SK-N-SH (cell line): ENCODE measurements around the gene DEPP1.

ENCODE experiments used
- CHD2 ChIP-seq: fragments of 150-350 bp; IDR thresholded peaks from 2 replicates; pipeline ENCODE4 v1.6.1; 2018; ENCODE audit warnings: low read length; ENCODE audit not compliant: partially characterized antibody
- MXI1 ChIP-seq: IDR thresholded peaks from 2 replicates; pipeline ENCODE4 v1.6.1; 2012; ENCODE audit warnings: mild to moderate bottlenecking, low read depth, low read length, improper control_type of control experiment
- POLR2AphosphoS5 ChIP-seq: IDR thresholded peaks from 2 replicates; pipeline ENCODE4 v1.6.1; 2012; ENCODE audit warnings: low read depth, low read length
- SIN3A ChIP-seq: IDR thresholded peaks from 2 replicates; pipeline ENCODE4 v1.6.1; 2012; ENCODE audit warnings: low read depth, mild to moderate bottlenecking, low read length, moderate library complexity, borderline replicate concordance
- TCF12 ChIP-seq: IDR thresholded peaks from 2 replicates; pipeline ENCODE4 v1.4.0; 2012
- TF ChIP-seq, protein P1 (sequence below): fragments of 200-600 bp; sonication (generic); IDR thresholded peaks from 2 replicates; pipeline ENCODE4 v1.6.1; 2017; ENCODE audit warnings: antibody characterized with exemption, mild to moderate bottlenecking, moderate library complexity

DNA sequence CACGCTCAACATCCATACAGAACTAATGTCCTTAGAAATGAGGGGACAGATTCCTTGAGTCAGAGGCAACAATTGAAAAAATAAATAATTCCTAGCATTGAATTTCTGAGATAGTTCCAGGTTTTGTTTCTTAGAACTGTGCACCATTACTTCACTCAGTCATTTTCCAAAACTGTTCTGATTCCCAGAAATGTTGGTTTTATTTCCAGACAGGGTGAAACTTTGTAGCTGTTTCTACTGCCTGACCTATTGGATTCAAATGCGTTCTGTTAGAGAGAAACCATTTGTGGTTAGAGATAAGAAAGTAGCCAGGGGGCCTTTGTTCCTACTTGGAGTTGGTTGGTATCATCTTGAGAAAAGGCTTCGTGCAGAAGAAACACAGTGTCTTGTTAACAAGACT, 8.1 kb upstream of the DEPP1 start:
- TF ChIP-seq, protein P1, sequence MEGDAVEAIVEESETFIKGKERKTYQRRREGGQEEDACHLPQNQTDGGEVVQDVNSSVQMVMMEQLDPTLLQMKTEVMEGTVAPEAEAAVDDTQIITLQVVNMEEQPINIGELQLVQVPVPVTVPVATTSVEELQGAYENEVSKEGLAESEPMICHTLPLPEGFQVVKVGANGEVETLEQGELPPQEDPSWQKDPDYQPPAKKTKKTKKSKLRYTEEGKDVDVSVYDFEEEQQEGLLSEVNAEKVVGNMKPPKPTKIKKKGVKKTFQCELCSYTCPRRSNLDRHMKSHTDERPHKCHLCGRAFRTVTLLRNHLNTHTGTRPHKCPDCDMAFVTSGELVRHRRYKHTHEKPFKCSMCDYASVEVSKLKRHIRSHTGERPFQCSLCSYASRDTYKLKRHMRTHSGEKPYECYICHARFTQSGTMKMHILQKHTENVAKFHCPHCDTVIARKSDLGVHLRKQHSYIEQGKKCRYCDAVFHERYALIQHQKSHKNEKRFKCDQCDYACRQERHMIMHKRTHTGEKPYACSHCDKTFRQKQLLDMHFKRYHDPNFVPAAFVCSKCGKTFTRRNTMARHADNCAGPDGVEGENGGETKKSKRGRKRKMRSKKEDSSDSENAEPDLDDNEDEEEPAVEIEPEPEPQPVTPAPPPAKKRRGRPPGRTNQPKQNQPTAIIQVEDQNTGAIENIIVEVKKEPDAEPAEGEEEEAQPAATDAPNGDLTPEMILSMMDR = no peak
- no peak for TF ChIP-seq SIN3A
- no peak for TF ChIP-seq MXI1
- no peak for TF ChIP-seq CHD2
- no peak for TF ChIP-seq TCF12
- TF ChIP-seq POLR2AphosphoS5 = no peak
